Activated CD4-positive, alpha-beta T cell treated with anti-CD3 and anti-CD28 coated beads, Interleukin-2, amount 50 U/mL, for 4 hours (primary cell): Measurements from ENCODE around the gene YBX3.

ENCODE experiments used
- DNase-seq, 2 experiments: peaks; one replicate each; pipeline ENCODE4 v3.0.0-alpha.2; 2020

YBX3 gene

DNA sequence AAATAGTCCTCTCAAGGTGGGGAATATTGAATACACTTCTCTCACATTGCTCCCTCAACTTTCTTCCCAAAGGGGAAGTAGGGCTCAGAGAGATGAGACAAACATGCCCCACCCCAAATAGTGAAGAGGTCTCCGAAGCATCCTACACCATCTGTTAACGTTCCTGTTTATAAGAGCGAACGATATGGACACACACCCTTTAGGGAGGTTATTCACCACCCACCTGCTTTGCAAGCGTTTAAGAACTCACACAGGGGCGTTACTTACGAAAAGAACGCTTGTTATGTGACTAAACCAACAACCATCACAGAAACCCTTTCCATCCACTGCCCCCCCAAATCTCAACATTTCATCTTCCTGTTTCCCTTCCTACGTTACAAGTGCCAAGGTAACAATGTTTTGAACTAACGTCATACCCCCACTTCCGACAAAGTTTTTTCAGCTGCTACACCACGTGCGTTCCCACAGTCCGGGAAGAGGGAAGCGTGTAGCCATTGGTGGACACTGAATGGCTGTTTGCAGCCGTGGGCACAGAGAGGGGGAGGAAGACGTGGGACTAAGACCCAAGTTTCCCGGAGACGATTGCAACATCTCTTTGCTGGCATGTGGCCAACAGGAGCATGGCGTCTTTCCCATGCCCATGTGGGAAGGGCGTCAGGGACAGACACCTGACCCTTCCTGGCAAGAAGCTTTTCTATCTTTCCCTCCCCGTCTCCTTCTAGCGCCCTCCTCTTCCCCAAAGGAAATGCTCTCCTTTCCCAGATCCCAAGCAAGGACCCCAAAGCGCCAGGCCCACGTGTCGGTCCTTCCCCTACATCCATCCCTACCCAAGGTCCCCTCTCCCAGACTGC is 1.2 kb downstream of the YBX3 start:
- peak; percentile 20 to 25 for DNase-seq

DNA sequence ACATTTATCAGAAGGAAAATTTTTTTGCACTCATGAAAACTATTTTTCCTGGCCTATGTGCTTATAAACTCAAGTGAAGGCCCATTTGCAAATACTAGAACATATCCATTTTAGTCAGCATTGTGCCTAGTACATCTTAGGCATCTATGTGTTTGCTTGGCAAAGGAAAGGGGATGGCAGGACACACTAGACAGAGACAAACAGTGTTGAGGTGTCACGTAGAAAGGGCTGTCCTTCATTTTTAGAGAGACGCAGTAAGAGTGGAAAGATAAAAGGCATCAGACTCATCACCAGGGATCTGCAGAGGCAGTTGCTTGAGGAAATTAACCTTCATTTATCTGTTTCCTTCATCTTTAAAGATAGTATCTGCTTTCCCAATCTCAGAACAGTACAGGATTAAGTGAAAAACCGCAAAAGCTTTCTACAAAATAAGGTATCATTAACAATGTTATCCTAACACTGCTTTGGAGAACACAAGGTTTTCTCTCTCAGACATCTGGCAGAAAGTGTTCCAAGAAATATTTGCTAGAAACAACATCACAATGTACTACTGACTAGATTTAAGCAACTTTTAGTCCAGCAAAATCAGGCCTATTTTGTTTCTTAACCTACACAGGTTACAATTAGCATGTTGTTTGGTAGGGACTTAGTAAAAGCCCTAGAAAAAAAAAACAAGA is 2.0 kb downstream of the YBX3 start:
- DNase-seq: no peak

DNA sequence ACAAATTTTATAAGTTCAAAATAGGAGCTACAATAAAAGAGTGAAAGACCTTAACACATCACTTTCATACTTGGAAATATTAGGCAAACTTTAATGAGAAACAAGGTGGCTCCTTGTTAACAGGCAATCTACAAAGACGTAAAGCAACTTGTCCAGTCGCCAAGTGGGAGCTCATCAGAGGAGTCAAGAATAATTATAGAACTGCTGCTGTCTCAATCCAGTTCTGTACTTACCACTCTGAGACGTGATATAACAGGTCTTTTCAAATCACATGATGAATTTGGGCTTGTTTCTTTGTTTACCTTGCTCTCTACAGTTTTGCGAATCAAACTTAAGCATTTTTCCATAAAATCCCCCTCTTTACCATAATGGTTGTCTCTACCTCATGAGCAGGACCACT is 3.6 kb downstream of the YBX3 start:
- no peak for DNase-seq

DNA sequence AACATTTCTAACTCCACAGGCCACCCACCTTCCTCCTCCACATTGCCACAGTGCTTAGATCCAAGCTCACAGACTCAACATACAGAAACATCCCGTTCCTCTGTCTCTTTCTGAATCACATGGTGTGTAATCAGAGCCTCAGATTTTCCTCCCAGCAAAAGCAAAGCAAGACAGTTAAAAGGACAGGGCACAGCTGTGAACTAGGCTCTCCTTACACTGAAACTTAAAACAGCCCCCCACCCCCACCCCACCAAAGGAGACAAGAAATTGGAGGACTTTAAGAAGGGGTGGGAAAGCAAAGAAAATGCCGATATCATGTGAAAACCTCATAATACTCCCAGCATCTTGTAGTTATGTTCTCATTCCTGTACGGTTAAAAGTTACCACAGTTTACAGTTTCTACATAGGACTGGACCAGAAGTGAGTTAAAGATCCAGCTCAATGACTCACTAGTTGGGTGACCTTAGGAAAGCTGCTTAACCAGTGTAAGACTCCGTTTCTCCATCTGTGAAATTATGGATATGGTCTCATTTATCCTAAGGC is 4.8 kb downstream of the YBX3 start:
- DNase-seq: no peak

DNA sequence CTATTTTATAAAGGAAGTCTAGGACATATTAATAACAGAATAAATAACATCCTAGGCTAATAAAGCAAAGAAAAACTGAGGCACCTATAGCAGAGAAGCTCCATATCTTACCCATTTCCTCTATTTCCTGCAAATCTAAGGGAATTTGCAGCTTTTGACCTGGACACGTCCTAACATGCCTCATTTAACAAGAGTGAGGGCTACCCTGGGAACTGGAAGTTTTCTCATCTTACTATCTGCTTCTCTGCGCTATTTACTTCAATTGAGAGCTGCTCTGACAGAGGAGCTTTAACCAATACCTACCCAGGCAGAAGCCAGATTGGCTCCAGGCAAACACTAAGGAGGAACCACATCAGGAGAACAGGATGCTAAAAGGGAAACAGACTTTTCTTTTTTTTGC is 5.7 kb downstream of the YBX3 start:
- DNase-seq: no peak

DNA sequence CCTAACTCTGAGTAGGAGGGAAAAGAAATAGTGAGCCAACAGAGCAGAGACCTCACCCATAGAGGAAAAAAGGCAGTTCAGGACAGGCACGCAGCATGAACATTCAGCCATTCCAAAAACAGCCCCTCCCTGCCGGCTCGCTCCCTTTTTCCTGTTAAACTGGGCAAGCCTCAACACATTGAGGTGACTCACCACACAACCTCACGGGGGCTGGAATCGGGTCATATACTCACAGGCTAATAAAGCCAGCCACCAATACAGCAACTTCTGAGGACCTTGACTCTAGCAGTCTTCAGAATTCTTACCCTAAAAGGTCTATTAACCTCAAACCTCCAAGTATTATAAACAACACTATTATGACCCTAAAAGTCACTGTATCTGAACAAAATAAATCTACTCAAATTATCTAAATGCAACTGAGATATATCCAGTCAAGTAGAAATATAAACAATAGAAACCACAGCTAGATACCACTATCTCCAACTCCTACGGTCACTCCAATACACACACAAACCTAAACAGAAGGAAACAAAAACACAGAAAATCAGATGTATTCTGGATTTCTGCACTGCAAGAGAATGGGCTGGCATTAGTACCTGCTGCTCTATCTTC is 6.3 kb downstream of the YBX3 start:
- DNase-seq: no peak

DNA sequence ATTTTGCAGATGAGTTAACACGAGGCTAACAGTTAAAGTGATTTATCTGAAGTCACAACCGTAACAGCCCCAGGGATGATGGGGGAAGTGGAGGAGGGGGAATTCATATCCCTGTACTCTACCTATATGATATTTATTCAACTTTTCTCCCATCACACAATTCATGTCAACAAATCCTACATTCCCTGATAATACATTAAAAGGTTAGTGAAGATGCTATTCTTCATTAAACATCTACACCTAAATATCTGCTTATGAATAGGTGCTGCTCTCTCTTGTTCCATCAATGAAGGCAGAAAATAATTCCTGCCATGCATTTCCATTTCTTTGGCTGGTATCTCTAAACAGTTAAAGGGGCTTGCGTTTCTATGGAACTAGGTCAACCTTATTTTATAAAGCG is 6.8 kb downstream of the YBX3 start:
- DNase-seq: no peak

DNA sequence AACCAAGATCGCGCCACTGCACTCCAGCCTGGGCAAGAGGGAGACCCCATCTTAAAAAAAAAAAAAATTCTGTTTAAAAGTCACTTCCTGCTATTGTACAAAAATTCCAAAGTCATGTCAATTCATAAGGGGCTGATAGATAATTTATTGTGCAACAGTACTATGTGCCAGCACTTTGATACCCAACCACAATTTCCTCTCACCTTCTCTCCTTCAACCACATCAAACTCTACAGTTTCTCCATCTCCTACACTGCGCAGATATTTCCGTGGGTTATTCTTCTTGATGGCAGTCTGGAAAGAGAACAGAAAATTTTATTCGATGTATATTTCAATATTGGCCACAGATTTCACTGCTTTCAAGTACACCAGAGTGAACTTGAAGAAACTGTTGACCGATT is 7.6 kb downstream of the YBX3 start:
- DNase-seq: no peak

DNA sequence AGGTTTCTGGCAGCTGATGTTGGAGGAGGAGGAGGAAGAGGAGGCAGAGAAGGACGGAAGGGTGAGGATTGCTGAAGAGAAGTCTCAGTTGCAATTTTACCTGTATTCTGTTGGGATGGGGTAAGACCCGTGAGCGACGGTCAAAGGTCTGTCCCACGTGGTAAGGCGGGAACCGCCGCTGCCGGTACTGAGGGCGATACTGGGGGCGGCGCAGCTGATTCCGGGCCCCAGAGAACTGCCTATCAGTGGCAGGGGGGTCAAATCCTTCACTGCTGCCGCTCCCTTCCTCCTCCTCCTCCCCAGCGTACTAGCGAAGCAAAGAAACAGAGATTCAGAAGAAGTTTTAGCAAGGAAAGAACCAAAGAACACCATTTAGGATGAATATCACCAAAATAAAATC is 13.3 kb downstream of the YBX3 start:
- DNase-seq: no peak

DNA sequence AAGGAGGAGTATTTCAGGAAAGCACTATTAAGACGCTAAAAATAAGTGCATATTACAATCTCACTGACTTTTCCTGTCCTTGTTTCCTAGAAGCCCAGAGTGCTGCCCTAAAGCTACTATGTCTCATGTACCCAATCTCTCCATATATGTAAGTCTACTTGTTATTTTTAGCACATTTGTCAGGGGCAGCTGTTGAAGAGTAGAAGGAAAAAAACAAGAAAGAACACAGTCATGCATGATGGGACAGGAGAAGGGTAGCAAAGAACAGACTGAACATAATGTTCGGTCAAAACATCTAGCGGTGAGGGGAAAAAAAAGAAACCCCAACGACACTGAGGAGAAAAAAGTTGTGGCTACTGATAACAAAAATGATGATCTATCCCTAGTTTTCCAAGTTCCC is 14.3 kb downstream of the YBX3 start:
- DNase-seq: no peak

DNA sequence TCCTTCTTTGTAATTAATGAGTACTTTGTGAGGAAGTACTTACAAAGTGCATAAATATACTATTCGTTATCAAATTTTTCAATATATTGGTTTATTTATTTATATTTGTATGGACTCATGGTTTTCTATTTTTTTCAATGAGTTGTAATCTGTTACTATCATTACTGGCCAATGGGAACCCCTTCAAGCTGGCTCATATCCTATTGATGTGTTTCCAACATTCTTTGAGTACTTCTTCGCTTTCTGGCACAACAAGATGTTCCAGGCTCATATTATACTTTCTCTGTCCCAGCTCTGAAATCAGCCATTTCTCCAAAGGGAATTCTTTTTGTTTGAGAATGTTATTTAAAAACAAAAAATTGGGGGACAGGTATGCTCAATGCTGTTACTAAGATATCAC is 17.5 kb downstream of the YBX3 start:
- DNase-seq: no peak

DNA sequence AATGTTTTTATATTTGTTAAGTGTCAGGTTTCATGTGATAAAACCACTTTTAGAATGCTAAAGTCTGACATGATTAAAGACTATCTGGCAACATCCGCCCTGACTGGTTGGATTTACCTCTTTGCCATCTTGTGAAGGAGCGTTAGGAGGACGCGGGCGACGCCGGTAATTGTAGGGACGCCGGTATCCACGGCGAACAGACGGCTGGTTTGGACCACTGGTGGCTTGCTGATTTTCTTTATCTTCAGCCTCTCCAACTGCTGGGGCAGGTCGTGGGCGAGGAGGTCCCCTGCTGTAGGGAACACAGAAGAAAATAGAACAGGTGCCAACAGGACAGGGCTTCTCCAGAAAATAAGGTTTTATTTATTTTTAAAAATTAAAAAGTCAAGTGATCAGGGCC is 21.3 kb downstream of the YBX3 start:
- DNase-seq: no peak

DNA sequence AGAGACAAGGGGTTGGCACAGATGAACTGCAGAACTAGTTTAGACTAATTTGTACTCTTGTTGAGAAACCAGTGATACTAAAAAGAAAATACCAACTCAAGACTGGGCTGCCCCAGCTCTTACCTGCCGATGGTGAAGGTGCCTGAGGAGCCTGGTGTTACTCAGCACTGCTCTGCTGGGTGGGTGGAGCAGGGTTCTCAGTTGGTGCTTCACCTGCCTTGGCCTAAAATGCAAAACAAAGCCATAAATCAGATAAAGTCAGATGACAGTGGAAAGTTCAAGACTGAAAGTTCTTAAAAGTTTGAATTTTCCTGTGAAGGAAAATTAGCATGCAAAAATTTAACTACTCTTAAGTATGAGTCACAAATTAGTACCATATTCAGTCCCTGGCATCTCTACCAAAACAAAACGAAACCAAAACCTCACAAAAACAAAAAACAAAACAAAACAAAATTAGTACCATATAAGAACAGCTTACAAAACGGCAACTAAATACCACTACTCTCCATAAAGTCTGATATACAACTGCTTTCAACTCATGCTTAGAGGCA is 21.9 kb downstream of the YBX3 start:
- peak; percentile 33 to 37 for DNase-seq

DNA sequence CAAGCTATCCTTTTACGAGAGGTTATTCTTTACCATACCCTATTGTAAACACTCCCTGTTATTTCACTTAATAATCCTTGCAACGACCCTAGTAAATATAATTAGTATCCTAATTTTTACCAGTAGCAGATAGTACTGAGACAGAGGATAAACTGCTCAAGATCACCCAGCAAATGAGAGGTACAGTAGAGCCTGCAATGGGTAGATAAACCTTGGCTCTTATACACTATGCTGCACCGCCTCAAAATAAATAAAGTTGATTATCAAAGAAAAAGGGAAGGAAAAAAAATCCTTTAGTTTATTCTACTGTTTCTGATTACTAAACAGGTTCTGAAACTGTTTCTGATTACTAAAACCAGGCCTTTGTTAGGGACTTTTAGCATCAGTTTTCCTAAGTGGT is 22.5 kb downstream of the YBX3 start:
- DNase-seq: no peak

DNA sequence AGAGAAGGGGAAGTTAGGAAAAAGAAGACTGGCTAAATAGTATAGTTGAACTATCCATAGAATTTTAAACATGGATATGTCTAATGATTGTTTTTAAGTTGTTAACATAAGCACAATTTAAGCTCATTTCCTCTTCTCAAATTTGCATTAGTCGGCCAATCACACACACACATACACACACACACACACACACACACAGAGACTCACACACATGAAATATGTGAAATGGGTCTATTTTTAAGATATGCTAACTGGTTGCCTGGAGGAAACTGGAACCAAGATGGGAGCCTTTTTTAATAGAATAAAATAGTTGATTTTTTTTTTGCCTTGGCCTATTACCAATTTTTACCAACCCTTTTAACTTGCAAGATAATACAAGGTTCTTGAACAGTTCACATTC is 25.3 kb downstream of the YBX3 start:
- DNase-seq: no peak

DNA sequence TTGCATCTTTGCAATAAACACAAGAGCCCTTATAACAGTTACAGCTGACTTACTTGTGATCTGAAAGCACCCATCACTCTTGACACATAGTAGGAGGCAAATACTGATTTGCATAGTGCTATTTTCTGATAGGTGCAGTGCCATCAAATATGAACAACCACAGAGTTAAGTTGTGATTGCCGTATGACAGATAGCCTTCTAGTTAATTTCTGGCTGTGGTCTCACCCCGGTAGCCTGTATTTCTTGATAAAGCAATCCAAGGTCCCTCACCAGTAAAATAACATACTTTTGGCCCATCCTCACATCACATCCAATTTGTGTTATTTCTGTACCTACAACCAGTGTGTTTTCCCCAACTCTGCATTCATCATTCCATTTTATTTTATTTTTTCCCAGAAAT is 26.0 kb downstream of the YBX3 start:
- no peak for DNase-seq

DNA sequence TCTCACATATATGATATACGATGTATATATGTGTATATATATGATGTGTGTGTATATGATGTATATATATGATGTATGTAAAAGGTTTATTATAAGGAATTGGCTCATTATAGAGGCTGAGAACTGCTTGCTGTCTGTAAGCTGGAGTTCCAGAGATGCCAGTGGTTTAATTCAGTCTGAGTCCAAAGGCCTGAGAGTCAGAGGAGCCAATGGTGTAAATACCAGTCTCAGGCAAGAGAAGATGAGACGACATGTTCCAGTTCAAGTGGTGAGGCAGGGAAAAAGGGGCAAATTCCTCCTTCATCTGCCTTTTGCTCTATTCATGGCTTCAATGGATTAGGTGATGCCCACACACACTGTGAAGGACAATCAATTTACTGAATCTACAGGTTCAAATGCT is 32.2 kb downstream of the YBX3 start:
- DNase-seq: no peak

DNA sequence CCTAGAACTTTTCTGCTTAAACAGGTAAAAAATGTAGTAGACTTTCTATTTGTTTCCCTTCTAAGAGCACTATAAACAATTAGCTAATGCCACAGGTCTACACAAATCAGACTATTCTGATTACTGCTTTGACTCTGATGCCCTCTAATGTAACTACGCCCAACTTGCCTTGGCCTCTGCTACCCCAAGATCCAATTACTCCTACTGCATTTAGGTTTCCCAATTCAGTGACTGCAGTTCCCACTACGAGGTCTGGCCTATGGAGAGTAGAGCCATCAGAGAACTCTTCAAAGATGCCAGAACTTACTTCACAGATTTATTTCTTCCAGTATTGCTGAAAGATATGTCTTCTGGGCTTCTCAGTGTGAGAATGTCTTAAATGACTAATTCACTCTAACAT is 34.0 kb downstream of the YBX3 start:
- no peak for DNase-seq

DNA sequence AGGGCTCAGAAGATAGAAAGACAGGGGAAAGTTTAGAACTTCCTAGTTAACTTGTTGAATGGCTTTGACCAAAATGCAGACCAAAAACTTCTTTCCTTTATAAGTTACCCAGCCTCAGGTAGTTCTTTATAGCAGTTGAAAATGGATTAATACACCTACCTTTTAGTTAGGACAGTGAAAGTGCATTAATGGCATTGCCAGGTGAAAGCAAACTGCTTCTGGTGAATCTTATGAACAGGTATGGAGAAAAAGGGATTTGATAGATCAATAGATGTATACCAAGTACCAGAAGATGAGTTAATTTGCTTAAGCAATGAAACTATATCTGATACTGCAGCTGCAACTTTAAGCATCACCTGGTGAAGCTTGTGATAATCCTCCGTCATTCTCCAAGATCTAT is 35.1 kb downstream of the YBX3 start:
- DNase-seq: no peak

DNA sequence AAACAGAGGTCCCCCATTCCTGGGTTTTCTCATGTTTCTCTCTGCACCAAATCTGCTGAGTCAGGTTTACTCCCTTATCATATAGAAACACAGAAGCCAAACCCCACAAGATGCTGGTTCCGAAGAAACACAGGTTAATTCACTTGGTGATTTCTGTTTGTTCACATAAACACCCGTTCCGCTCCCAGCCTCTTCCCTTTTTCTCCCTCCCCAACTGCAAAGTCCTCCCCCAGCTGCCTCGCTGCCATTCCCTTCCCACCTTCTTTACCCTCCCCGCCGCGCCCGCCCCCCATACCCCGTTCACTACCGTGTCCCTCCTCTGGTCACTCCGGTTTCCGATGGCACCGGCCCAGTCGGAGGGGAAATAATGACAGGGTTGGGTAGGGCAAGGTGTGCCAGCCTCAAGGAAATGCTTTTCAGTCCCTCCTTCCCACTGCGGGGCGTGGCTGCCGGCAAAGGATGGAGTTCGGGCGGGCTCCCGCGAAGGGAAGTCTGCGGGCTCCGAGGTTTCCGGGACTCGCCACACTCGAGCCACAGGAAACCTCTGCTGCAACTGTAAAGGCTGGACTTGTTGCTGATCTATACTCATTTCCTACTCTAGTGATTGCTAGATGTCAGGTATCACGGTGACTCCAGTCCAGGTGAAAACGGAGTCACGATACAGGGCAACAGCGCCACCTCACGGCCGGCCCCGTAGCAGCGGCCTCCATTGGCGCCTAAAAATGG is 49.3 kb downstream of the YBX3 start, which contains the start of gene STYK1:
Gene STYK1 (minus strand): TSS at position 394 of the 726 bp plus-strand sequence. CDS start 39,434 bp downstream, outside the sequence.
- DNase-seq: peak; percentile 51 to 56

DNA sequence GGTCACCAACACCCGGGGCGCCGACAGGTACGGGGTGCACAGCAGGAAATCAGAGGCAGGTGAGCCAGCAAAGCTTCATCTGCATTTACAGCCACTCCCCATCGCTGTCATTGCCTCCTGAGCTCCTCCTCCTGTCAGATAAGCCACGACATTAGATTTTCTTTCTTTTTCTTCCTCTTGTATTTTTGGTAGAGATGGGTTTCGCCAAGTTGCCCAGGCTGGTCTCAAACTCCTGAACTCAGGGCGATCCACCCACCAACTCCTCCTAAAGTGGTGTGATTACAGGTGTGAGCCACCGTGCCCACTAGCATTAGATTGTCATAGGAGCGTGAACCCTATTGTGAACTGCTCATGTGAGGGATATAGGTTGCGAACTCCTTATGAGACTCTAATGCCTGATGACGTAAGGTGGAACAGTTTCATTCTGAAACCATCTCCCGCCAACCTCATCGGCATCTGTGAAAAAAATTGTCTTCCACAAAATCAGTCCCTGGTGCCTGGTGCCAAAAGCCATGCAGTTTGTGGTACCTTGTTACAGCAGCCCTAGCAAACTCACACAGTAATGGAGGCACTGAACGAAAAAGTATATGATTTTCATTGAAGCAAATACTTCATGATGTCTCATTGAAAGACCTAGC is 50.8 kb downstream of the YBX3 start:
- no peak for DNase-seq

DNA sequence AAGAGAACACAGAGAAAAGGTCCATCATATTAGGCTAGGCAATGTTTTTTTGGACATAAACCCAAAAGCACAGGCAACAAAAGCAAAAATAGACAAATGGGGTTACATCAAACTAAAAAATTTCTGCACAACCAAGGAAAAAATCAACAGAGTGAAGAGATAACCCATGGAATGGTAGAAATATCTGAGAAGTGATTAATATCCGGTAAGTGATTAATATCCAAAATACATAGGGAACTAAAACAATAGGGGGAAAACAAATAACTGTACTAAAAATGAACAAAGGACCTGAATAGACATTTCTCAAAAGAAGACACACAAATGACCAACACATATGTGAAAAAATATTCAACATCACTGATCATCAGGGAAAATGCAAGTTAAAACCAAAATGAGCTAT is 53.6 kb downstream of the YBX3 start:
- no peak for DNase-seq
